GM19397 (cell line): Measurements from ENCODE around the gene SLC2A8.

Source experiments
- ATAC-seq: cut with Tn5 transposase; IDR thresholded peaks from one replicate; pipeline ENCODE4 v1.9.1; 2021; ENCODE audit warnings: mild to moderate bottlenecking, moderate library complexity; ENCODE audit not compliant: unreplicated experiment

The SLC2A8 gene

GRCh38 chr9:127370672-127371648 lies 26.0 kb upstream of the SLC2A8 start:
- no peak for ATAC-seq

GRCh38 chr9:127380479-127380878 lies 16.5 kb upstream of the SLC2A8 start:
- ATAC-seq, result no peak

GRCh38 chr9:127382541-127382940 lies 14.4 kb upstream of the SLC2A8 start:
- no peak for ATAC-seq

- no peak for ATAC-seq
Measured at GRCh38 chr9:127384016-127384730, 12.8 kb upstream of the SLC2A8 start.

GRCh38 chr9:127384901-127385300 lies 12.1 kb upstream of the SLC2A8 start:
- no peak for ATAC-seq

- ATAC-seq, result no peak
Measured at GRCh38 chr9:127386249-127386648, 10.7 kb upstream of the SLC2A8 start.

- ATAC-seq, result no peak
Measured at GRCh38 chr9:127386981-127387380, 10.0 kb upstream of the SLC2A8 start.

- ATAC-seq, result peak; percentile 66
Measured at GRCh38 chr9:127388037-127388855, 8.7 kb upstream of the SLC2A8 start.

- no peak for ATAC-seq
Measured at GRCh38 chr9:127388856-127389238, 8.1 kb upstream of the SLC2A8 start.

- ATAC-seq, result no peak
Measured at GRCh38 chr9:127389381-127390247, 7.4 kb upstream of the SLC2A8 start.

- ATAC-seq, result no peak
Measured at GRCh38 chr9:127390248-127390545, 6.8 kb upstream of the SLC2A8 start.

GRCh38 chr9:127390563-127390962 lies 6.4 kb upstream of the SLC2A8 start:
- ATAC-seq, result no peak

- ATAC-seq, result no peak
Measured at GRCh38 chr9:127392166-127392565, 4.8 kb upstream of the SLC2A8 start.

- no peak for ATAC-seq
Measured at GRCh38 chr9:127392976-127393375, 4.0 kb upstream of the SLC2A8 start.

GRCh38 chr9:127393645-127394044 lies 3.3 kb upstream of the SLC2A8 start:
- no peak for ATAC-seq

- no peak for ATAC-seq
Measured at GRCh38 chr9:127395497-127396252, 1.3 kb upstream of the SLC2A8 start.

- ATAC-seq, result no peak
Measured at GRCh38 chr9:127396253-127396807, 639 bp upstream of the SLC2A8 start.

- ATAC-seq, result no peak
Measured at GRCh38 chr9:127397646-127398274, 791 bp downstream of the SLC2A8 start.

GRCh38 chr9:127398275-127398647 lies 1.3 kb downstream of the SLC2A8 start:
- no peak for ATAC-seq
